SW480 (cell line): ENCODE results near the gene TARS3.
"Not testable (repeated sequence)": the region's sequence is repeated elsewhere in the genome, so short reads cannot be mapped to it uniquely, and the experiment has no call there.

Experiments used
- DNase-seq: peaks from one replicate; pipeline ENCODE4 v3.0.0-alpha.2; 2016; ENCODE audit warnings: low spot score

The TARS3 gene

GRCh38 chr15:101723874-101724674 is at the start of gene TARS3:
TARS3 (minus strand) TSS chr15:101724473; CDS start chr15:101724387, 86 bp downstream.
- DNase-seq, result peak; percentile 88

GRCh38 chr15:101773496-101774100 is 49.3 kb upstream of the TARS3 start:
- DNase-seq, result peak; percentile 7

GRCh38 chr15:101772921-101773320 is 48.6 kb upstream of the TARS3 start:
- no peak for DNase-seq

- not testable (repeated sequence) for DNase-seq
Observed at GRCh38 chr15:101767083-101767640, 42.9 kb upstream of the TARS3 start.

- DNase-seq, result no peak
Observed at GRCh38 chr15:101765772-101766456, 41.6 kb upstream of the TARS3 start.

- DNase-seq, result not testable (repeated sequence)
Observed at GRCh38 chr15:101765340-101765671, 41.0 kb upstream of the TARS3 start.

GRCh38 chr15:101764669-101765339 is 40.5 kb upstream of the TARS3 start:
- peak; percentile 12 for DNase-seq

GRCh38 chr15:101746716-101747082 is 22.4 kb upstream of the TARS3 start:
- not testable (repeated sequence) for DNase-seq

GRCh38 chr15:101734837-101735236 is 10.6 kb upstream of the TARS3 start:
- not testable (repeated sequence) for DNase-seq

GRCh38 chr15:101733545-101733944 is 9.3 kb upstream of the TARS3 start:
- DNase-seq, result no peak

- no peak for DNase-seq
Observed at GRCh38 chr15:101732772-101733171, 8.5 kb upstream of the TARS3 start.

- no peak for DNase-seq
Observed at GRCh38 chr15:101731746-101732145, 7.5 kb upstream of the TARS3 start.

- DNase-seq, result no peak
Observed at GRCh38 chr15:101727186-101727585, 2.9 kb upstream of the TARS3 start.

- no peak for DNase-seq
Observed at GRCh38 chr15:101725073-101725472, 800 bp upstream of the TARS3 start.

GRCh38 chr15:101724675-101725005 is 367 bp upstream of the TARS3 start:
- DNase-seq, result no peak

GRCh38 chr15:101723171-101723873 is 951 bp downstream of the TARS3 start:
- peak; percentile 75 for DNase-seq

- DNase-seq, result no peak
Observed at GRCh38 chr15:101718896-101719295, 5.4 kb downstream of the TARS3 start.

GRCh38 chr15:101712078-101712477 is 12.2 kb downstream of the TARS3 start:
- no peak for DNase-seq

- peak; percentile 8 for DNase-seq
Observed at GRCh38 chr15:101710806-101711205, 13.5 kb downstream of the TARS3 start.

GRCh38 chr15:101709466-101709865 is 14.8 kb downstream of the TARS3 start:
- DNase-seq, result no peak

GRCh38 chr15:101707983-101708382 is 16.3 kb downstream of the TARS3 start:
- DNase-seq, result no peak

- DNase-seq, result no peak
Observed at GRCh38 chr15:101702077-101702476, 22.2 kb downstream of the TARS3 start.
